ENCODE data around the gene GRIN2A. TPM values are rescaled to one million over a fixed set of nuclear protein-coding genes. Genes with fewer than 3 reads are reported as not detected.

The GRIN2A gene
- total RNA-seq, 1 donor from 2014 or later = 0.09 TPM

DNA sequence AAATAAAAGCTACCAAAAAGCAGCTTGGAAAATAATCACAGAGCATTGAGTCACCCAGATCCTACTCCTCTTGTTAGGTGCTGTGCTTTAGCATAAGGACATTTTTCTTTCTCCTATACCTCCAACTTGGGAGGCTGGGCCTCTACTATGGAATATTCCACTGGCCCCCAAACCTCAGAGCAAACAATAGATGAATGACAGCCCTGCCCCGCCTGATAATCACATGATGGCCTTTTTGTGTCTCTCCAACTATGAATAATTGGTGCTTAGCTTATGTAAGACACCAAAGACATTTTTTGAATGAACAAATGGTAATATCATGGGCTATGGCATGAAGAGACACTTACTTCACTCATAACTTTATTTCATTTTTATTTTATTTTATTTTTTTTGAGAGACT, 250.2 kb downstream of the GRIN2A start:
- ATAC-seq = no peak
- no peak overlapping the region for H3K4me3 ChIP-seq
- no peaks in the 10 kb centered on the region for H3K27me3 ChIP-seq
- intact Hi-C loops (cut with DNase I) = no loop called here
- no peaks in the 10 kb centered on the region for H3K4me1 ChIP-seq
- no peaks in the 10 kb centered on the region for H3K36me3 ChIP-seq
- DNase-seq = no peak
- TF ChIP-seq, protein P1, sequence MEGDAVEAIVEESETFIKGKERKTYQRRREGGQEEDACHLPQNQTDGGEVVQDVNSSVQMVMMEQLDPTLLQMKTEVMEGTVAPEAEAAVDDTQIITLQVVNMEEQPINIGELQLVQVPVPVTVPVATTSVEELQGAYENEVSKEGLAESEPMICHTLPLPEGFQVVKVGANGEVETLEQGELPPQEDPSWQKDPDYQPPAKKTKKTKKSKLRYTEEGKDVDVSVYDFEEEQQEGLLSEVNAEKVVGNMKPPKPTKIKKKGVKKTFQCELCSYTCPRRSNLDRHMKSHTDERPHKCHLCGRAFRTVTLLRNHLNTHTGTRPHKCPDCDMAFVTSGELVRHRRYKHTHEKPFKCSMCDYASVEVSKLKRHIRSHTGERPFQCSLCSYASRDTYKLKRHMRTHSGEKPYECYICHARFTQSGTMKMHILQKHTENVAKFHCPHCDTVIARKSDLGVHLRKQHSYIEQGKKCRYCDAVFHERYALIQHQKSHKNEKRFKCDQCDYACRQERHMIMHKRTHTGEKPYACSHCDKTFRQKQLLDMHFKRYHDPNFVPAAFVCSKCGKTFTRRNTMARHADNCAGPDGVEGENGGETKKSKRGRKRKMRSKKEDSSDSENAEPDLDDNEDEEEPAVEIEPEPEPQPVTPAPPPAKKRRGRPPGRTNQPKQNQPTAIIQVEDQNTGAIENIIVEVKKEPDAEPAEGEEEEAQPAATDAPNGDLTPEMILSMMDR (IDR thresholded peaks at IDR 0.05) = no peak
- no peaks in the 10 kb centered on the region for H3K9me3 ChIP-seq
- no peak overlapping the region for H3K27ac ChIP-seq

DNA sequence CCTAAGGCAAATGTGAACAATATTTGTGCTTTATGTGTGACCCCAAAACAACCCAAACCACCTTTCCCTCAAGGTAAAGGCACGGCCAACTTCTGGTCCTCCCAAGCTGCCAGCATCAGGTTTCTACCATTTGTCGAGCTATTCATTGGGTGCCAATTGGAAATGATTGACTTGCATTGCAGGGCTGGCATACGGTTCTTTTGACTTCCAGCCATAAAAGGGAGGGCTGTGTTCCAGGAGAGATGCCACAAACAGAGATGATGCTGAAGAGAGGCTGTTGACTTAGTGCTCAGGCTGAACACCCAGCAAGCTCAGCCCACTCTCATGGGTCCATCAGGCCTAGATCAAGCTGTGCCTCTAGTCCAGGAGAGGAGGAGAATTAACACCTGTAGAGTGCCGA, 252.4 kb downstream of the GRIN2A start:
- H3K27me3 ChIP-seq = no peaks in the 10 kb centered on the region
- no peak overlapping the region for H3K4me3 ChIP-seq
- DNase-seq (no peak), ATAC-seq (no peak)
- intact Hi-C loops (cut with DNase I) = no loop called here
- H3K27ac ChIP-seq = no peak overlapping the region
- H3K4me1 ChIP-seq = no peaks in the 10 kb centered on the region
- no peaks in the 10 kb centered on the region for H3K9me3 ChIP-seq
- H3K36me3 ChIP-seq = no peaks in the 10 kb centered on the region
- TF ChIP-seq, protein P1 (IDR thresholded peaks at IDR 0.05) = no peak

DNA sequence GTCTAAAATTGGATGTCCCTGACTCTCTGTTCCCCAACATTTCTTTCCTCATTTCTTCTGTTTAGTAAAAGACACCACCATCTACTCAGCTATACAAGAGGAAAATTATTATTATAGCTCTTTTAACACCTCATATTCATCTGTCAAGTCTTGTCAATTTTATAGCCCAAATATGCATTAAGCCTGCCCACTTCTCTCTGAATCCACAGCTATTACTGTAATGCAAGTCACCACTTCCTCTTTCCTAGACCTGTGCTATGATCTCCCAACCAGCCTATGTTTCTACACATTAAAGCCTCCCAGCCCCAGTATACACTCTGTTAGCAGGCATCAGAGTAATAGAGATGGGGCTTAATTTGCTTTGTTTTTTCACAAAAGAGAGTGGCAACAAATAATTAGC, 252.9 kb downstream of the GRIN2A start:
- ATAC-seq (no peak), DNase-seq (no peak)
- intact Hi-C loops (cut with DNase I) = no loop called here

DNA sequence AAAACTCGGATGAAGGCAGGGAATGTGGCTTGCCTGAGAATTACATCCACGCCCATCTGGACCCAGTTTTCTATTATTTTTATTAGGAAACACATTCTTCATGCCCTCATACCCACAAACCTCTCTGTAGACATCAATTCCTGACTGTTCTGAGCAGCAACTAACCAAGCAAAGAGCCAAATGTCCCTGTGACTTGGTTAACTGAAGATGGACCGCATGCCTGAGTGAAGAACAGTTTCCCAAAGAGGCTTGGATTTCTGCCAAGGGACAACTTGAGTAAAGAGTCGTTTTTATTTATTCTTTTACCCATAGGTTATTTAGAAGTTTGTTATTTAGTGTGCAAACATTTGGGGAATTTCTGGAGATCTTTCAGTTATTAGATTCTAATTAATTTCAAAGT, 259.8 kb downstream of the GRIN2A start:
- TF ChIP-seq, protein P1 (IDR thresholded peaks at IDR 0.05) = no peak
- ATAC-seq = no peak
- no peak overlapping the region for H3K27ac ChIP-seq
- no peak for DNase-seq
- H3K4me3 ChIP-seq = no peak overlapping the region
- H3K4me1 ChIP-seq = no peaks in the 10 kb centered on the region
- intact Hi-C loops (cut with DNase I) = no loop called here
- H3K9me3 ChIP-seq = no peaks in the 10 kb centered on the region
- H3K27me3 ChIP-seq = peaks cover 3% of the 10 kb centered on the region
- H3K36me3 ChIP-seq = no peaks in the 10 kb centered on the region

More for the DNA sequence above, 252.9 kb downstream of the GRIN2A start:
- Histone ChIP-seq H3K27ac (no peak overlapping the region), H3K36me3 (no peaks in the 10 kb centered on the region), H3K27me3 (no peaks in the 10 kb centered on the region), H3K9me3 (no peaks in the 10 kb centered on the region), H3K4me3 (no peak overlapping the region), H3K4me1 (no peaks in the 10 kb centered on the region)
- TF ChIP-seq, protein P1 (IDR thresholded peaks at IDR 0.05) = no peak

DNA sequence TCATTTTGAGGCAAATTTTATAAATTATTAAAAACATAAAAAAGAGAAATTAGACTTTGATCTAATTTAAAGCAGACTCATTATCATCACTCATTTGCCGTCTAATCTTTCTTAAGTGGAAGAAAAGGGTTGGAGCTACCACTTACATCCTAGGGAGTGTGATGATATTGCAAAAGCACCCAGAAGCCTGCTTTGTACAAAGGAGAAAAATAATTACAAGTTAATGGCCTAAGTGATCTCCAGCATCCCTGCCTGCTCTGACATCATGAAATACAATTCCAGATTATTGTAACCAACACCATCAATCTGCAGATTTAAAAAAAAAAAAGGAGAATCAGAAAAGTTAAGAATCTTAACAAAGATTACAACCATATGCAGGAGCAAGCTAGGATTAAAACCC, 260.2 kb downstream of the GRIN2A start:
- Histone ChIP-seq H3K9me3 (no peaks in the 10 kb centered on the region), H3K36me3 (no peaks in the 10 kb centered on the region), H3K4me1 (no peaks in the 10 kb centered on the region), H3K27me3 (peaks cover 3% of the 10 kb centered on the region), H3K4me3 (no peak overlapping the region), H3K27ac (no peak overlapping the region)
- ATAC-seq = no peak
- intact Hi-C loops (cut with DNase I) = no loop called here
- TF ChIP-seq, protein P1 (IDR thresholded peaks at IDR 0.05) = no peak
- DNase-seq = no peak

DNA sequence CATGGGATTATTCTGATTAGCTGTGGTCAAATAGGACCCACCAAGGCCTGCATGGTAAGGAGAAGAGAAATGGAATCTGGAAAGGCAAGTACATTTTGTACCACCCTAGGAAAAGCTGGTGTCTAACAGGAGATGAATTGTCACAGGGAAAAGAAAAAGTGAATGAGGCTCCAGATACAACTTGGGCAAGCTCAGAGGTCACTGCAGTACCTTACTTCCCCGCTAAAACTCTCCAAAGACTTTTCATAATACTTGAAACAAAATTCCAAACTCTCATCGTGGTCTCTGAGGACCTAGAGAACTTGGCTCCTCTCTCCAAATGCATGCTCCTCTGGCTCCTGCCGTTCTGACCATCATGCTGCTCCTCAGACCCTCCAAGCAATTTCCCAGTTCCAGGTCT, 262.8 kb downstream of the GRIN2A start:
- Histone ChIP-seq H3K9me3 (no peaks in the 10 kb centered on the region), H3K27ac (no peak overlapping the region), H3K27me3 (peaks cover 3% of the 10 kb centered on the region), H3K4me3 (no peak overlapping the region), H3K4me1 (no peaks in the 10 kb centered on the region), H3K36me3 (no peaks in the 10 kb centered on the region)
- TF ChIP-seq, protein P1 (IDR thresholded peaks at IDR 0.05) = no peak
- intact Hi-C loops (cut with DNase I) = no loop called here
- DNase-seq (no peak), ATAC-seq (no peak)

All from upper lobe of right lung (tissue), 1 donor.